ENCODE results near the gene AVPR1B.

GRCh38 chr1:206116873-206117150, 376 bp downstream of the AVPR1B start:
- TF ChIP-seq CTCF (IDR thresholded peaks at IDR 0.05) (no peak), ZFX (IDR thresholded peaks at IDR 0.05; ENCODE audit: borderline replicate concordance) (no peak)
